Measurements from ENCODE around the gene LRRFIP1.

- TF ChIP-seq ZHX2 (IDR thresholded peaks at IDR 0.05; ENCODE audit: low read depth) (no peak), ZHX2 (CRISPR knock-in tag; IDR thresholded peaks at IDR 0.05; ENCODE audit: borderline replicate concordance) (no peak), ZNF138 (CRISPR knock-in tag; IDR thresholded peaks at IDR 0.05; ENCODE audit: low read depth) (no peak), THYN1 (CRISPR knock-in tag; IDR thresholded peaks at IDR 0.05; ENCODE audit: borderline replicate concordance, low read depth) (no peak), CTCF (CRISPR knock-in tag; IDR thresholded peaks at IDR 0.05) (no peak), ZNF629 (CRISPR knock-in tag; conservative IDR thresholded peaks at IDR 0.05) (no peak), EZH2 (conservative IDR thresholded peaks at IDR 0.05; ENCODE audit: low read depth, low read length) (no peak), RFX1 (IDR thresholded peaks at IDR 0.05) (no peak), NR2C2 (CRISPR knock-in tag; IDR thresholded peaks at IDR 0.05; ENCODE audit: borderline replicate concordance) (no peak), ZNF530 (CRISPR knock-in tag; IDR thresholded peaks at IDR 0.05; ENCODE audit: low read depth) (no peak), SIN3B (IDR thresholded peaks at IDR 0.05; ENCODE audit: low read length) (no peak), ZNF281 (CRISPR knock-in tag; IDR thresholded peaks at IDR 0.05; ENCODE audit: borderline replicate concordance) (no peak), POLR2A (IDR thresholded peaks at IDR 0.05; ENCODE audit: insufficient read depth in 1 of 2, low read depth in 2 of 2, low read length in 2 of 2) (no peak), HMGXB4 (CRISPR knock-in tag; IDR thresholded peaks at IDR 0.05; ENCODE audit: borderline replicate concordance in 1 of 2, low read depth in 1 of 2) (no peak)
Observed at GRCh38 chr2:237661270-237661669, 33.9 kb downstream of the LRRFIP1 start.

Measured in HepG2 (cell line).